CD14-positive monocyte (primary cell): ENCODE data around the gene RNF19B. TPM values are rescaled to one million over a fixed set of nuclear protein-coding genes. Genes with fewer than 3 reads are reported as not detected.

ENCODE experiments used
- DNase-seq, 3 donors: peaks; one replicate each; pipeline ENCODE4 v3.0.0-alpha.2; 2011 to 2022
- H2AFZ ChIP-seq: 2 replicates; pipeline ENCODE4 v1.6.0; 2012; ENCODE audit warnings: mild to moderate bottlenecking, low read depth, low read length, inconsistent platforms; ENCODE audit not compliant: insufficient read depth, poor library complexity, severe bottlenecking
- H3K27ac ChIP-seq, 2 donors: 1 replicate in 1 of 2; 2 replicates in 1 of 2; pipeline ENCODE4 v1.5.1; 2012 to 2013; ENCODE audit warnings: low read length in 2 of 2, control low read depth in 1 of 2, inconsistent platforms in 1 of 2, low read depth in 1 of 2, mild to moderate bottlenecking in 1 of 2
- H3K27me3 ChIP-seq, 2 donors: one replicate each; pipeline versions ENCODE4 v1.6.0 to v1.6.1; 2011 to 2013; ENCODE audit warnings: low read length in 2 of 2; ENCODE audit not compliant: control insufficient read depth in 2 of 2, insufficient read depth in 2 of 2
- H3K36me3 ChIP-seq, 2 donors: replicated peaks in 1 of 2; 1 replicate in 1 of 2; 2 replicates in 1 of 2; pipeline versions ENCODE4 v1.5.1 to v1.6.1; 2012 to 2013; ENCODE audit warnings: low read length in 2 of 2, control low read depth in 1 of 2, inconsistent platforms in 1 of 2, mild to moderate bottlenecking in 1 of 2; ENCODE audit not compliant: insufficient read depth in 2 of 2, control insufficient read depth in 1 of 2
- H3K4me1 ChIP-seq, 2 donors: 1 replicate in 1 of 2; 2 replicates in 1 of 2; pipeline versions ENCODE4 v1.5.1 to v1.6.1; 2012 to 2013; ENCODE audit warnings: low read length in 2 of 2, control low read depth in 1 of 2, inconsistent platforms in 1 of 2, mild to moderate bottlenecking in 1 of 2, moderate library complexity in 1 of 2; ENCODE audit not compliant: insufficient read depth in 2 of 2, control insufficient read depth in 1 of 2
- H3K4me2 ChIP-seq: replicated peaks from 2 replicates; pipeline ENCODE3; 2012; ENCODE audit warnings: low read length, moderate library complexity, mild to moderate bottlenecking; ENCODE audit not compliant: poor library complexity, severe bottlenecking; ENCODE audit errors: extremely low read depth
- H3K4me3 ChIP-seq, 3 experiments: fragments of 200-600 bp in 1 of 3; sonication (generic) in 1 of 3; replicated peaks in 1 of 3; 1 replicate in 2 of 3; 2 replicates in 1 of 3; pipeline ENCODE4 v1.5.1; 2011 to 2013; ENCODE audit warnings: low read length in 3 of 3, mild to moderate bottlenecking in 3 of 3, control low read depth in 2 of 3, low read depth in 2 of 3, inconsistent platforms in 1 of 3, moderate library complexity in 1 of 3
- H3K79me2 ChIP-seq: 2 replicates; pipeline ENCODE4 v1.6.0; 2012; ENCODE audit warnings: mild to moderate bottlenecking, control low read depth, inconsistent platforms, low read length, moderate library complexity; ENCODE audit not compliant: insufficient read depth
- H3K9ac ChIP-seq: 2 replicates; pipeline ENCODE4 v1.6.0; 2017; ENCODE audit warnings: low read length, mild to moderate bottlenecking; ENCODE audit not compliant: insufficient read depth, poor library complexity, severe bottlenecking
- H3K9me3 ChIP-seq, 2 donors: replicated peaks in 1 of 2; 1 replicate in 1 of 2; 2 replicates in 1 of 2; pipeline versions ENCODE4 v1.5.1 to v1.6.1; 2012 to 2013; ENCODE audit warnings: low read length in 2 of 2, control low read depth in 1 of 2; ENCODE audit not compliant: control insufficient read depth in 1 of 2, insufficient read depth in 1 of 2
- H4K20me1 ChIP-seq: 2 replicates; pipeline ENCODE4 v1.6.0; 2012; ENCODE audit warnings: mild to moderate bottlenecking, low read length, control low read depth, moderate library complexity; ENCODE audit not compliant: insufficient read depth
- H3K27ac Mint-ChIP-seq, 7 donors: one replicate each; pipeline ENCODE4 v1.8.0; 2020; ENCODE audit warnings: mild to moderate bottlenecking in 7 of 7, mixed read lengths in 7 of 7, moderate library complexity in 6 of 7, inconsistent platforms in 2 of 7
- H3K27me3 Mint-ChIP-seq, 3 donors: one replicate each; pipeline ENCODE4 v1.8.0; 2021 to 2022; ENCODE audit warnings: low read depth in 3 of 3, mild to moderate bottlenecking in 3 of 3, mixed read lengths in 3 of 3, moderate library complexity in 3 of 3, inconsistent platforms in 1 of 3
- H3K36me3 Mint-ChIP-seq, 2 donors: one replicate each; pipeline ENCODE4 v1.8.0; 2020; ENCODE audit warnings: mixed read lengths in 2 of 2, inconsistent platforms in 1 of 2, mild to moderate bottlenecking in 1 of 2
- H3K4me1 Mint-ChIP-seq: one replicate; pipeline ENCODE4 v1.8.0; 2020; ENCODE audit warnings: mild to moderate bottlenecking, mixed read lengths
- H3K4me3 Mint-ChIP-seq, 2 donors: one replicate each; pipeline ENCODE4 v1.8.0; 2020; ENCODE audit warnings: mild to moderate bottlenecking in 2 of 2, mixed read lengths in 2 of 2, moderate library complexity in 1 of 2
- H3K9me3 Mint-ChIP-seq, 7 donors: one replicate each; pipeline ENCODE4 v1.8.0; 2020 to 2022; ENCODE audit warnings: mixed read lengths in 7 of 7, mild to moderate bottlenecking in 6 of 7, moderate library complexity in 6 of 7, inconsistent platforms in 2 of 7
- WGBS: methylation state at CpG from one replicate; pipeline ENCODE4 v1.1.5; 2013; ENCODE audit warnings: missing lambda C conversion rate; ENCODE audit not compliant: insufficient coverage; 5-methylcytosine and 5-hydroxymethylcytosine counted together
- intact Hi-C, 2 donors: fragments of 100-400 bp; cut with micrococcal nuclease; formaldehyde crosslinking; loops; one replicate each; pipeline versions ENCODE4 v1.15.0 to v1.15.1; 2023
- polyA plus RNA-seq, 3 donors: library from polyadenylated mRNA; depleted of rRNA in 1 of 3; unstranded in 2 of 3; stranded (reverse) in 1 of 3; fragments of 300-500 nt in 2 of 3; fragments of >200 nt in 1 of 3; fragmentation: Illumina TruSeq in 2 of 3; gene quantifications; 1 replicate in 2 of 3; 2 replicates in 1 of 3; pipeline ENCODE4 v1.2.3, GENCODE V29; 2012 to 2021
- TF ChIP-seq, protein P1 (sequence below): fragments of 200-600 bp; IDR thresholded peaks from one replicate; pipeline ENCODE4 v1.8.0; 2022; ENCODE audit warnings: antibody characterized with exemption, mild to moderate bottlenecking

The RNF19B gene
- polyA plus RNA-seq, 3 donors: 4.1 to 106 (median 5.8) TPM

DNA sequence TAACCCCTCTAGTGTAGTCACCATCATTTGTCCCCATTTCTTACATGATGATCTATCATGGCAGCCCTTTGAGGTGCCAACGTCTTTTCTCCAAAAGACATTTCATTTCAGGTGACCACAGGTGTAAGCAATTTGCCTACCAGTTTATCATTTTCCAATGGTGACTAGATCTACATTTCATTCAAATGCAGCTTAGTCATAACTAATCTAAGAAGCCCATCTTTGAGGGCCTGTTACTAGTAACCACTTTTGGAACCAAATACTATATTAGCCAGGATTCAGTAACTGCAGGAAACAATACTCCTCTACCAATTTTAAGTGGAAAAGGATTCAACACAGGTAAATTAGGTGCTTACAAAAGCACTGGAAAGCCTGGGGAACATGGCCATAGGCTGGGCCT lies 32.8 kb downstream of the RNF19B start:
- intact Hi-C loops: loop anchor here (2.0 to 10.0 kb wide), 5 partner anchors 76 to 155 kb away; partner anchors contain the start of gene AZIN2 (in 1 of the 2)

GRCh38 chr1:32929366-32929765 lies 35.2 kb downstream of the RNF19B start:
- Mint-ChIP-seq H3K27me3 (peaks cover 26 to 39% (median 29%) of the 10 kb centered on the region in 3 donors), H3K4me3 (no peak overlapping the region), H3K27ac (no peak overlapping the region), H3K36me3 (peaks cover 19 to 20% of the 10 kb centered on the region in 2 donors), H3K9me3 (peaks cover 0 to 20% (median 8%) of the 10 kb centered on the region in 7 donors), H3K4me1 (peaks cover 17% of the 10 kb centered on the region)
- intact Hi-C loops: no loop called here
- Histone ChIP-seq H4K20me1 (peaks cover 28% of the 10 kb centered on the region), H3K4me2 (no peak overlapping the region), H2AFZ (no peak overlapping the region), H3K9me3 (peaks cover 0 to 14% of the 10 kb centered on the region in 2 donors), H3K27me3 (peaks cover 23 to 32% of the 10 kb centered on the region in 2 donors), H3K36me3 (peaks cover 0 to 7% of the 10 kb centered on the region in 2 donors), H3K9ac (no peak overlapping the region), H3K27ac (no peak overlapping the region), H3K4me1 (peaks cover 11 to 12% of the 10 kb centered on the region in 2 donors), H3K4me3 (no peak overlapping the region), H3K79me2 (no peaks in the 10 kb centered on the region)
- WGBS: no CpG with 5 or more reads among the region's 2 CpGs
- DNase-seq: no peak
- TF ChIP-seq, protein P1, sequence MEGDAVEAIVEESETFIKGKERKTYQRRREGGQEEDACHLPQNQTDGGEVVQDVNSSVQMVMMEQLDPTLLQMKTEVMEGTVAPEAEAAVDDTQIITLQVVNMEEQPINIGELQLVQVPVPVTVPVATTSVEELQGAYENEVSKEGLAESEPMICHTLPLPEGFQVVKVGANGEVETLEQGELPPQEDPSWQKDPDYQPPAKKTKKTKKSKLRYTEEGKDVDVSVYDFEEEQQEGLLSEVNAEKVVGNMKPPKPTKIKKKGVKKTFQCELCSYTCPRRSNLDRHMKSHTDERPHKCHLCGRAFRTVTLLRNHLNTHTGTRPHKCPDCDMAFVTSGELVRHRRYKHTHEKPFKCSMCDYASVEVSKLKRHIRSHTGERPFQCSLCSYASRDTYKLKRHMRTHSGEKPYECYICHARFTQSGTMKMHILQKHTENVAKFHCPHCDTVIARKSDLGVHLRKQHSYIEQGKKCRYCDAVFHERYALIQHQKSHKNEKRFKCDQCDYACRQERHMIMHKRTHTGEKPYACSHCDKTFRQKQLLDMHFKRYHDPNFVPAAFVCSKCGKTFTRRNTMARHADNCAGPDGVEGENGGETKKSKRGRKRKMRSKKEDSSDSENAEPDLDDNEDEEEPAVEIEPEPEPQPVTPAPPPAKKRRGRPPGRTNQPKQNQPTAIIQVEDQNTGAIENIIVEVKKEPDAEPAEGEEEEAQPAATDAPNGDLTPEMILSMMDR: no peak

More for the DNA sequence above, 32.8 kb downstream of the RNF19B start:
- Histone ChIP-seq H4K20me1 (peaks cover 49% of the 10 kb centered on the region), H3K4me2 (no peak overlapping the region), H3K27ac (no peak overlapping the region), H3K9ac (no peak overlapping the region), H2AFZ (no peak overlapping the region), H3K36me3 (peaks cover 15 to 28% of the 10 kb centered on the region in 2 donors), H3K4me1 (no peaks in the 10 kb centered on the region), H3K4me3 (no peak overlapping the region), H3K79me2 (no peaks in the 10 kb centered on the region), H3K27me3 (peaks cover 4 to 9% of the 10 kb centered on the region in 2 donors), H3K9me3 (no peaks in the 10 kb centered on the region)
- no peak for DNase-seq
- H3K9me3 Mint-ChIP-seq: peaks cover 0 to 9% (median 4%) of the 10 kb centered on the region in 7 donors
- H3K4me3 Mint-ChIP-seq: no peak overlapping the region
- H3K4me1 Mint-ChIP-seq: peaks cover 6% of the 10 kb centered on the region
- H3K36me3 Mint-ChIP-seq: peaks cover 30 to 40% of the 10 kb centered on the region in 2 donors
- H3K27ac Mint-ChIP-seq: no peak overlapping the region
- TF ChIP-seq, protein P1: no peak
- 88% methylated on average over 1 of the region's 1 CpG for WGBS
- H3K27me3 Mint-ChIP-seq: peaks cover 5 to 15% (median 5%) of the 10 kb centered on the region in 3 donors
